ENCODE data around the gene GRK6.

GRK6 gene

GRCh38 chr5:177427211-177427822, 841 bp downstream of the GRK6 start:
- no peak for FAIRE-seq

DNA sequence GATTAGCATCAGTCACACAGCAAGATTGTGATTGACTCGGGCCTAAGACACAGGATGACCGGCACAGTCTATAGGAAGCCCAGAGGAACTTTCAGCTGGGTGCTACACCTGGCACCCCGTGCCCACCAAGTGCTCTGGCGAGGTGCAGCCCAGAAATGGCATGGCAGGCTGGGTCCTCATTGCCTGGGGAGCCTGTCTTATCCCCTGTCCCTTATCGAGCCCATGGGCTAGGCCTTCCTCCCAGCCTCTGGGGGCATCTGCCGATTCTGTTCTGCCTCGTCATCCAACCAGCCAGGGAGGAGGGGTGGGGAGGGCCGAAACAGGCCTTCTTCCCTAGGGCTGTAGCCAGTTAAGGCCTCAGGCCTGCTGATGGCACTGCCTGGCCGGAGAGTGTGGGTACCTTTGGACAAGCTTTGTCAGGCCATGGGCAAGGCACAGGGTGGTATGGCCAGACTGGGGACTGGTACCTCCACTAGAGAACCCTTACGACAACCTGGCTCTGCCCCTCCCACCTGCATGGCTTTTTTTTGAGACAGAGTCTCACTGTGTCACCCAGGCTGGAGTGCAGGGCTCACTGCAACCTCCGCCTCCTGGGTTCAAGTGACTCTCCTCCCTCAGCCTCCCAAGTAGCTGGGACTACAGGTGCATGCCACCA, 1.6 kb downstream of the GRK6 start:
- FAIRE-seq: no peak

DNA sequence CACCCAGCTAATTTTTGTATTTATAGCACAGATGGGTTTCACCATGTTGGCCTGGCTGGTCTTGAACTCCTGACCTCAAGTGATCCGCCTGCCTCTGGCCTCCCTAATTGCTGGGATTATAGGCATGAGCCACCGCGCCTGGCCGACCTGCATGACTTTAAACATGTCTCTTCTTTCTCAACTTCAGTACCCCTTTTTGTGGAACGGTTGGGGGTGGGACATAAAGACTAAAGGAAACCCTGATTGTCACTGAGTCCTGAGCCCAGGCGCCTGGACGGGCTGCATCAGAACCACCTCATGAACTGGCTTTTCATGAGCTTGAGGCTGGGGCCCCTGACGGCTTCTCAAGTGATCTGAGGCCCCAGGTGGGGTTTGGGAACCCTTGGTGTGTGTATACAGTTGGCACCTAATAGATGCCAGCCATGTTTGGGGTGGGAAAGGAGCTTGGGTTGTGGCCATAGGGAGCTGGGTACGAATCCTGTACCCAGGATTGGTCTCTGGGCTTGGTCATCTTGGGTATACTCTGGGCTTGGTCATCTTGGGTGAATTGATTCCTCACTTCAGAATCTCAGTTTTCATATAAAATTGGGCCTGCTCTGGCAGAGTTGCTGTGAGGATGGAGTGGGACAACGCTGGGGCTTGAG, 2.2 kb downstream of the GRK6 start:
- no peak for FAIRE-seq

- FAIRE-seq: no peak
Observed at GRCh38 chr5:177429248-177430040, 3.0 kb downstream of the GRK6 start.

DNA sequence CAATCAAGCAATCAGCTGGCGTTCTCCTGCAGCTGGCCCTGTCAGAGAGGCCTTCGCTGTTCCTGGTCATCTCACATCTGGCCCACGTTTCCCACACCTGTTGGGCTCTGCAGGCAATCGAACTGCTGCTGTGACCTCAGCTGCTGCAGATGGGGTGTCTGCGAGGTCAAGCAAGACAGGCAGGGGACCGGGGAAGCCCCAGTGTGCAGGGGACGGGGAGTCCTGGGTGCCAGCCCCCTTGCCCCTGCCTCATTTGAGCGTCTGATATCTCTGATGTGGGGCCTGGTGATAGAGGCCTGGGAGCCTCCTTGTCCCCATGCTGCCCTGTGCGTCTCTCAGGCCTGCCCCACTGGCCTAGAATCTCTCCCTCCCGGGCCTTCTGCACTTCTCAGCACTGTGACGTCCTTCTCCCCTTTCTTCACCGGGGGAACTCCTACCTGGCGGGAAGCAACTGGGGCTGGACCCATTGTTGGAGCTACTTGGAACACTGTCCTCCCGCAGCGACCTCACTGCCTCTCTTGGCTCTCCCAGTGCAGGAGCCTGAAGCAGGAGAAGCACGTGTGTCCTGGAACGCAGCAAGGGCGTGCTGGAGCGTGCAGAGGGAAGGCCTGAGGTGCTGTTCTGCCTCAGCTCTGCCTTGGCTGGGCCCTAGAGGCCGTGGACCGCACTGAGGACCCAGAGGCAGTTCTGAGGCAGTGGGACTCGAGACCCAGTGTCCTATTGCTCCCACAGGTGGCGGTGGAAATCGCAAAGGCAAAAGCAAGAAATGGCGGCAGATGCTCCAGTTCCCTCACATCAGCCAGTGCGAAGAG, 3.9 kb downstream of the GRK6 start:
- FAIRE-seq: no peak

GRCh38 chr5:177430972-177431316, 4.5 kb downstream of the GRK6 start:
- FAIRE-seq: no peak

GRCh38 chr5:177431317-177432142, 5.1 kb downstream of the GRK6 start:
- no peak for FAIRE-seq

- FAIRE-seq: no peak
Observed at GRCh38 chr5:177432143-177432838, 5.8 kb downstream of the GRK6 start.

- no peak for FAIRE-seq
Observed at GRCh38 chr5:177432839-177433657, 6.6 kb downstream of the GRK6 start.

DNA sequence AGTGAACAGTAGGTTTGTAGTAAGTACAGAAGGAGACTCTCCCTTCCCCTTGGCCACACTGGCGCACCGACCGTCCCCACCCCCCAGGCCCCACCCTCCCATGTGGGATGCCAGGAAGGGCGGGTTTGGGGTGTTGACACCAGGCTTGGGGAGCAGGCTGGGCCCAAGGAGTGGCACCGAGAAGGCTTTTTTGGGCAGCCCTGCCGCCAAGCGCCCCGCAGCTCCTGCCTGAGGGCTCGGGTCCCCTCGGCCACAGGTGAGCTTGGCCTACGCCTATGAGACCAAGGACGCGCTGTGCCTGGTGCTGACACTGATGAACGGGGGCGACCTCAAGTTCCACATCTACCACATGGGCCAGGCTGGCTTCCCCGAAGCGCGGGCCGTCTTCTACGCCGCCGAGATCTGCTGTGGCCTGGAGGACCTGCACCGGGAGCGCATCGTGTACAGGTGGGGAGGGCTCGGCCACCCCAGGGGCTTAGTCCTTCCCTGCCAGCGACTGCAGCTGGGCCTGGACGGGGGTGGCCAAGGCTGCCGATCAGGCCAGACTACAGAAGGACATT, 7.3 kb downstream of the GRK6 start:
- FAIRE-seq: no peak

DNA sequence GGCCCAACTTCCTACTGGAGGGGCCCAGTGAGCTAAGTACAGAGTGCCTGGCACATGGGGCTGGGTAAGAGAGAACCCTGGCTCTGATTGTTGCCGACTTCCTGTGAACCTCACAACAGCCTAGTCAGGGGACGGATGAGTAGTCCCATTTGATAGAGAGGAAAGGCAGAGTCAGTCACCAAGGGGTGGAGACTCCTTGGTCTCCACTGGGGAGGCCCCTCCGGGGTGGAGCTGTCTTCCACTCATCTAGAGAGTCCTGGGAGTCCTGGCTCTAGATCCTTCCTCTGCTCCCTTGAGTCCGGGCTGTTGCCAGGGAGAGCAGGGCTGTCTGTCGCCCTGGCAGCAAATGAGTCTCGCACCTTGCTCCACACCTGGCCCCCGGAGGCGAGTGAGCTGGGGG, 8.0 kb downstream of the GRK6 start:
- FAIRE-seq: no peak

DNA sequence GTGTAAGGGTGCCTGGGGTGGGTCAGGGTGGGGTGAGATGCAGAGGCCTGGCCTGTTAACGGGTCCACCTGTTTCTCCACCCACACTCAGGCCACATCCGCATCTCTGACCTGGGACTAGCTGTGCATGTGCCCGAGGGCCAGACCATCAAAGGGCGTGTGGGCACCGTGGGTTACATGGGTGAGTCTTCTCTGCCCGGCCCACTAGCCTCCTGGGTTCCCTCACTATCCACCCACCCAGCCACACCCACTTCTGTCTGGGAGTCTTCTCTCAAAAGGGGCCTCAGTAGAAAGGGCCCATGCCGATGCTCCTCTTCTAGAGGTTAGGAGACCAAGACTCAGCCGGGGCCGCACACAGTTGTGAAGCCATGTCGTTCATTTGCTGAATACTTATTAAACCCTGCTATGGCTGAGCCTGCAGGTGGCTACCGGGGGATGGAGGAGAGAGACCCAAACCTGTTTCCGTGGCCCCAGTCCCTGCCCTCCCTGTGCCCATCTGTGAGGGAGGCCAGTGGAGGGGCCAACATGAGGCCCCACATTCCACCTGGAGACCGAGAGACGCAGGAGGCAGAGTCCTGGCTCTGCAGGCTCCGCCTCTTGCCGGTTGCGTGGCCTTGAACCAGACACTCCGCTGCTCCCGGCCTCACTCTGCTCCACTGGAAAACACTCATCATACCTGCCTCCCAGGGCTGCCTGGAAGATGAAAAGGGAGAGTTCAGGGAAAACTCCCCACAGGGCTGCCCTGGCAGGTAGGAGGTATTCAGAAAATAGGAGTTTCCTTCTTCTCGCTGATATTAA, 8.7 kb downstream of the GRK6 start:
- no peak for FAIRE-seq

GRCh38 chr5:177435847-177436536, 9.5 kb downstream of the GRK6 start:
- FAIRE-seq: no peak

- no peak for FAIRE-seq
Observed at GRCh38 chr5:177437623-177438022, 11.1 kb downstream of the GRK6 start.

DNA sequence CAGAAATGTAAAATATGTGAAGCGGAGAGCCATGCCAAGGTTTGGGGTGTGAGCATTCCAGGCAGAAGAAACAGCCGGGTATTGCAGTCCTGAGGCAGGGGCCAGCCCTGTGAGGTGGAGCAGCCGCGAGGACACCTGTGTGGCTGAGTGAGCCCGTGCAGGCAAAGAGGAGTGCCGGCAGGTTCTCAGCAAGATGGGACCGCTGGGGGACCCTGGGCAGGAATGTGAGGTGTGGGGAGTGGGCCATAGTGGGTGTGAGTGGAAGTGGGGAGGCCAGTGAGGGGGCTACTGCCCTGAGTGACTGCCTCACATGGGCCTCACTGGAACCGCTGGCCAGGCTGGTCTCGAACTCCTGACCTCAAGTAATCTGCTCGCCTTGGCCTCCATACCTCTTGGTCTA, 12.0 kb downstream of the GRK6 start:
- no peak for FAIRE-seq

DNA sequence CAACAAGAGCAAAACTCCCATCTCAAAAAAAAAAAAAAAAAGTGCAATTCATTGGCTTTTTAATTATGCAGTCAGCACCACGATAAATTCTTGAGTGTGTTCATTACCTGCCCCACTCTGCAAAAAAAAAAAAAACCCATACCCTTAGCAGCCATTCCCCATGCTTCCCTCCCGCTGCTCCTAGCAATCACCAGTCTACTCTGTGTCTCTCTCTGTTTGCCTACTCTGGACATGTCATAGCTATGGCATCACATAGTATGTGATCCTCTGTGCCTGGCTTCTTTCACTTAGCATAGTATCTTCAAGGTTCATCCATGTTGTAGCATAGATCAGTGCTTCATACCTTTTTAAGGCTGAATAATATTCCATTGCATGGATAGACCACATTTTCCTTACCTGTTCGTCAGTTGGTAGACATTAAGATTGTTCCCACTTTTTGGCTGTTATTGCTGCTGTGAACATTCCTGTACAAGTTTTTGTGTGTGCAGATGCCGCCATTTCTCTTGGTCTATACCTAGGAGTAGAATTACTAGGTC, 13.1 kb downstream of the GRK6 start:
- FAIRE-seq: no peak

- FAIRE-seq: no peak
Observed at GRCh38 chr5:177440211-177440989, 13.9 kb downstream of the GRK6 start.

All from TTC549 (cell line).